Esophagus mucosa (tissue), 1 donor: ENCODE measurements around the gene RPL5. TPM values are rescaled to one million over a fixed set of nuclear protein-coding genes. Genes with fewer than 3 reads are reported as not detected.
"Not testable (repeated sequence)": the region's sequence is repeated elsewhere in the genome, so short reads cannot be mapped to it uniquely, and the experiment has no call there.

Experiments
- ATAC-seq: fragments of 200-7000 bp; cut with Tn5 transposase; one replicate; pipeline ENCODE4 v1.9.1; 2020
- total RNA-seq: library from RNA; stranded (reverse); gene quantifications from one replicate; pipeline ENCODE4 v1.2.4, GENCODE V29; 2023
- donor health status: DM: yes; HTN: yes; CAD: no.

The RPL5 gene
- 850 TPM for total RNA-seq

DNA sequence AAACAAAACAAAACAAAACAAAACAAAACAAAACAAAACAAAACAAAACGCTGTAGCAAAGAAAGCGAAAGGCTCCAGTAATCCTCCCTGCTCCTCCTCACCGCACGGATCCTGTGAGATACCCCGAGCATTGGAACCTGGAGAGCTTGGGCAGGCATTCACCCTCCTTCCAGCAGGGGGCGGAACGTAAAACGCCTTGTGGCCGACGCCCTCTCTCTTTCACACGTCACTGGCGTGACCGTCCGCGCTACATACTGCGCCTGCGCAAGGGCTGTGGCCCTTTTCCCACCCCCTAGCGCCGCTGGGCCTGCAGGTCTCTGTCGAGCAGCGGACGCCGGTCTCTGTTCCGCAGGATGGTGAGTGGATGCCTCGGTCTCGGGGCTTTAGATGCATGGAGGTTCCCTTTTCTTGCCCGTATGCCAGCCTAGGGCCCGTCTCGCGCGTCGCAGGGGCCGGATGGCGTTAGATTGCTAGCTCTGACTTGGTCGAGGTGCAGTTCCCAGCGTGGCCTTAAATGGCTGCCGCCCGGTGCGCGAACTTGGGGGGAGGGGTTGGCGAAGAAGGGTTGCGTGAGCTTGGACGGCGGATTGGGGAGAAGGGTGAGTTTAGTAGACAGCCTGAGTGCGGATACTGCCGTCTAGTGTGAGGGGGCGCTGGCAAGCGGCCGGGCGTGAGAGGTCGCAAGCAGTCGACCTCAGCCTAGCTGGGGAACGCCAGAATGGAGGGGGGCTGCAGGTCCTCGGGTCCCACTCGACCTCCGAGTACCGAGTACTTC lies at the start of gene RPL5:
Gene RPL5 (plus strand): TSS at position 279 of the 775 bp plus-strand sequence. CDS start 75 bp downstream, at position 354.
- peak; percentile 99 for ATAC-seq

DNA sequence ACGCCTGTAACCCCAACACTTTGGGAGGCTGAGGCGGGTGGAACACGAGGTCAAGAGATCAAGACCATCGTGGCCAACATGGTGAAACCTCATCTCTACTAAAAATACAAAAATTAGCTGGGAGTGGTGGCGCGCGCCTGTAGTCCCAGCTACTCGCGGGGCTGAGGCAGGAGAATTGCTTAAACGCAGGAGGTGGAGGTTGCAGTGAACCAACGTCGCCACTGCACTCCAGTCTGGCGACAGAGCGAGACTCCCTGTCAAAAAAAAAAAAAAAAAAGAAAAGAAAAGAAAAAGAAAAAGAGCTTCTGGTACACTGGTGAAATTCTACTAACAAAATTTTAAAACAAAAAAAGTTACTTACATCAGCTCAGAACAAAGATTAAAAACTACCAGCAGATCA lies 48.3 kb upstream of the RPL5 start:
- not testable (repeated sequence) for ATAC-seq

DNA sequence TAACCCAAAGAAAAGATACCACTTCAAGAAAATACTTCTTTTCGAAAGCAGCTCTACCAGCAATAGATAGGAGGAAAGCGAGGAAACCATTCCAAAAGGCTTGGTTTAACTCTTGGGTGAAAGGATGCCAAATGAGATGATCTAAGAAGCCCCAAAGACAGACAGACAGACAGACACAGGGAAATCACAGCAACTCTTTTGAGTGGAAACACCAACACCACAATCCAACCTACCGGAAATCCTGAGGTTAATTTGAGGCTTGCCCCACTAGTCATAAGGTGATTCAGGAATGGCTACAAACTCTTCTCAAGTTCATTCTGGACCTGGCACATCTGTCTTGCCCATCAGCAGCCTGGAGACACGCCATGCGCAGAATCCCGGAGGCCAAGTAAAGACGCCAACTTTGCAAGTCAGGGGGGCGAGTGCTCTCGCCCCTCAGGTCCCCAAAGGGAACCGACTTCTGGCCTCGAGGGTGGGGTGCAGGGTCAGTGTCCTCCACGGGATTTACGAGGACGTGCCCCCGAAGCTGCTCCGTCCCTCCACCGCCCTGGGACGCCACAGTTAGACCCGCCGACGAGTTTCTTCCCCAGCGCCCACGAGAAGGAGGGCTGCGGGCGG lies 47.7 kb upstream of the RPL5 start:
- ATAC-seq: peak; percentile 16

- peak; percentile 99 for ATAC-seq
These were observed 47.0 kb upstream of the RPL5 start, which contains the start of gene EVI5 for GRCh38 chr1:92784639-92785500. Gene EVI5, minus strand, starts transcription at chr1:92785108. Its CDS starts 48,562 bp downstream, at chr1:92736546.

DNA sequence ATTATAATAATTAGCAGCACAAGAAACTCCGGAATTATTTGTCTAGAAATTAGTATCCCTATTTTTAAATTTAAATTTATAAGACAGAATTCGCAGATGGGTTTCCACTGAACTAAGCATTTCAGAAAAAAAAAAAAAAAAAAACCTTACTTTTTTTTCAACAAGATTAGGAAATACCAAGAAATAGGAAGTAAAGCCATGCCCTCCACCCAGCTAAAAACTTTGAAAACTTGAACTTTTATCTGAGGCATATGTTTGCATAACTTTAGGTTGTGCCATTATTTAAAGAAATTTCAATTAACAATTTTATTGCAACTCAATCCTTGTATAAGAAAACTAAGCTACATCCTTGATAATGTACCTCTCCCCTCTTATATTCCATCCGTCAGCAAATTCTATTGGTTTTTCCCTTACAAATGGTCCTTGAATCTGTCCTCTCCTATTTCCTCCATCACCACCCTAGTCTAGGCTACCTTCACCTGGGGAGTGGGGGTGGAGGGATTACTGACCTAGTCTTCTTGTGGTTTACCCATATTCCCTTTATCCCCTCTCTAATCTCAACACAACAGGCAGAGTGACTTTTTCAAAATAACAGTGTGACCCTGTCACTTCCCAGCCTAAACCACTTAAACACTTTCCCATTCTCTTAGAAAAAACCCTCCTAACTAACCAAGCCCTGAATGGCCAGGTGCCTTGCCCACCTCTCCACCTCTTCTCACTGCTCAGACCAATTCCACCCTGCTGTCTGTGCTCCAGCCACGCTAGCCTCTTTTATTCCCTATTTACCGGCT lies 45.5 kb upstream of the RPL5 start:
- no peak for ATAC-seq

GRCh38 chr1:92790081-92790480 lies 41.8 kb upstream of the RPL5 start:
- ATAC-seq: no peak

GRCh38 chr1:92790867-92791266 lies 41.0 kb upstream of the RPL5 start:
- ATAC-seq: no peak

DNA sequence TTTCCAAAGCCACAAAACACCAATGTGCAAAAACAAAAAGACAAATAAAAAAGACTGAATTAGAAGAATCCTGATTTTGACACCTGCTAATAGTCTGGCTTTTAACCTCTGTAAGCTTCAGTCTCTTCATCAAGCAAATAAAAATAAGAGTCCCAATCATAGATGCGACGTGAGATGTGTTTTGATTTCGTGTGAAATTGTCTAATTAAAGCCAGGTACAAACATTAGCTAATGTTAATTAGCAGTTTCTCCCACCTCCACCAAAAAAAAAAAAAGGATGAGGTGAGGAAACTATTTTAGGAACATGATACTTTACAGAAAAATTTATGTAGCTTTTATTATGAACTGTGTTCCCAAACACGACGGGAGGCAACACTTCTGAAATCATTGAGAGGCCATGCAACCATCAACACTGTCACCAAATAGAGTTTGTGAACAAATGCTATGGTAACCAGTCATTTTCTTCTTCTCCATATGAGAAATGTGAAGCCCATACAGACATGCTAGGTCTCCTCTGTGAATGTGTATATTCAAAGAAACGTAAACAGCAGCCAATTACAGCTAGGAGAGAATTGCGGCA lies 40.3 kb upstream of the RPL5 start:
- ATAC-seq: no peak

DNA sequence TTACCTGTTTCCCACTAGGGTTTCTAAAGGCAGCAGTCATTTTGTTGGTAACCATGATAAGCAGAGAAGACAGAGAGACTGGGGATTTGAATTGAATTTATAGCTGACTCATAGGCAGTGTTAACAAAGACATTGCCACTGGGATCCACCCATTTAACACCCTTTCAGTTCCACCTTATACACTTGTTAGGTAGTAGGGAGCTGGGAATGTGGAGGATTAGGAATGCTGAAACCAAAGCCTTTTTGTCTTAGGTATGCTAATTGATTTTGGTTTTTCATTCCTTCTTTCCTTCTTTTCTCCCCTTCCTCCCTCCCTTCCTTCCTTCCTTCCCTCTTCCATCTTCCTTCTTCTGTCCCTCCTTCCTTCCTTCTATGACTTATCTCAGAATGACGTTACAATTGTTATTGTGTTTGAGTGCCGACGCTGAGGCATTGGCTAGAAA lies 39.5 kb upstream of the RPL5 start:
- ATAC-seq: peak; percentile 76

DNA sequence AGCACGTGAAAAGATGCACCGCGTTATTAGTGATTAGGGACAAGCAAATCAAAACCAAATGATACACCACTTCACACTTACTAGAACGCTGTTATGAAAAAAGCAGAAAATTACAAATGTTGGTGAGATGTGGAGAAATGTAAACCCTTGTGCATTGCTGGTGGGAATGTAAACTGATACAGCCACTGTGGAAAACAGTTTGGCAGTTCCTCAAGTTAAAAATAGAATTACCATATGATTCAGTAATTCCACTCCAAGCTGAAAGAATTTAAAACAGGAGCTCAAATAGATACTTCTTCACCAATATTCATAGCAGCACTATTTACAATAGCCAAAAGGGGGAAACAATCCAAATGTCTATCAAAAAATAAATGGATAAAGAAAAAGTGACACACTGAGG lies 36.7 kb upstream of the RPL5 start:
- no peak for ATAC-seq

DNA sequence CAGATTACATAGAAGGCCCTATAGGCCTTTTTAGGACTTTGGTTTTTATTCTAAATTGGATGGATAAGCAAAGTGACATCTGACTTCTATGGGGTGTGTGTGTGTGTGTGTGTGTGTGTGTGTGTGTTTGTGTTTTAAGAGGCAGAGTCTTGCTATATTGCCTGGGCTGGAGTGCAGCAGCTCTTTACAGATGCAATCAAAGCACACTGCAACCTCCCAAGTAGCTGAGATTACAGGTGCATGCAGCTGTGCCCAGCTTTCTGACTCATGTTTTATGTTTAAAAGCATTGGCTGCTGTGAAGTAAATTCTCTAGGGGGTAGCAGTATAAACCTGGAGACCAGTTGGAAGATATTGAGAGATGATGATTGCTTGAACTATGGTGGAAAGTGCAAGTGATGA lies 34.5 kb upstream of the RPL5 start:
- no peak for ATAC-seq

DNA sequence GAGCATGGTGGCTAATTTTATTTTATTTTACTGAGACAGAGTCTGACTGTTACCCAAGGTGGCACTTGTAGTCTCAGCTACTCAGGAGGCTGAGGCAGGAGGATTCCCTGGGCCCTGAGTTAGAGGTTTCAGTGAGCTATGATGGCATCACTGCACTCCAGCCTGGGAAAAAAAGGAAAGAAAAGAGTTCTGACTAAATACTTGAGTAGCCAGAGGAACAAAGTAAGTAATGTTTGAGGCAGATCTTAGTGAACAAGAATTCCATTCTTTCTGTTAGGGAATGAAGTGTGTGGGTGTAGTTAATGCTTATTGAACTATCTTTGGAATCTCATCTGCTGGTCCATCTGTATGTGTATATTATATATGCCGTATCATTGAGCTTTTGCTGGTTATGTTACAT lies 33.9 kb upstream of the RPL5 start:
- no peak for ATAC-seq

- no peak for ATAC-seq
These were observed 28.5 kb upstream of the RPL5 start for GRCh38 chr1:92803140-92803887.

- ATAC-seq: peak; percentile 55
These were observed 27.1 kb upstream of the RPL5 start for GRCh38 chr1:92804721-92805201.

DNA sequence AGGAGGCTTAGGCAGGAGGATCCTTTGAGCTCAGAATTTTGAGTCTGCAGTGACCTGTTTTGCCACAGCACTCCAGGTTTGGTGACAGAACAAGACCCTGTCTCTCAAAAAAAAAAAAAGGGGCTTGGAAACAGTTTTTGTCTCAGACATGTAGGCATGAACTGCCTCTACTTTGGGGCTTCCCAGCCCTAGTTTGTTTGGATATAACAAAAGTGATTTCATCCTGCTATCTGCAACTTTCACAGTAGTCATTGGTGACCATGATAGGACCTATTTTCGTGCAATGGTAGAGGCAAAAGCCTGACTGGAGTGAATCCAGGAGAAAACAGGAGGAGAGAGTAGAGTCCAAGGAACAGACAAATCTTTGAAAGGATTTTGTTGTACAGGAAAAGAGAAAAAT lies 26.6 kb upstream of the RPL5 start:
- no peak for ATAC-seq

DNA sequence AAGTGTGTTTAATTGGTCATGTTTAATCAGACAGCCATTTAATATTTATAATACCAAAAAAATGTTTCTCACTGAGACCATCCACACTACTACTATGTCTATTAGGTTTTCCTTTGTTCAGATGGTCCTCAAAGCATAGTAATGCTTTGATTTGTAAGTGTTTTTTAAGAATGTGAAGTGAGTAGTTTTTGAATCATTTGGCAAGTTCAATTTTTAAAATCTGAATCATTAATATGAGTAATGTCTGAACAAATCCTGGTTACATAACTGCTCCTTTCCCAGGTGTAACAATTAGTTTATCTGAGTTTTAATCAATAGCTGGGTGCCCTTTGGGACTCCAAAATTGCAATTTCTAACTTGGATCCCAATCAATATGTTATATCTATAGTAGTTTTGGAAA lies 23.5 kb upstream of the RPL5 start:
- no peak for ATAC-seq

DNA sequence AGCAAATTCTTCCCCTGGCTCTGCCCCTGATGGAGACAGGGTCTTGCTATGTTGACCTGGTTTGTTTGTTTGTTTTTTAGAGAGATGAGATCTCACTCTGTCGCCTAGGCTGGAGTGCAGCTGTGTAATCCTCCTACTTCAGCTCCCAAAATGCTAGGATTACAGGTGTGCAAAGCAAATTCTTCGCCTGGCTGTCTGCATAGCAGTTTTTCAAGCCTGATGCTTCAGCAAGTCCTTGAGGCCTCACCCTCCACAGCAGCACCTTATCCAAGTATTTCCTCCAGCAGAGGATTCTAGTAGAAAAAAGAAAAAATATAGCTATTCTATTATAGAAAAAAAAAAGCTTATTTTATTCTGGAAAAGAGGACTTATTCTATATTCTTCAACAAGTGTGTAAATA lies 15.1 kb upstream of the RPL5 start:
- no peak for ATAC-seq

DNA sequence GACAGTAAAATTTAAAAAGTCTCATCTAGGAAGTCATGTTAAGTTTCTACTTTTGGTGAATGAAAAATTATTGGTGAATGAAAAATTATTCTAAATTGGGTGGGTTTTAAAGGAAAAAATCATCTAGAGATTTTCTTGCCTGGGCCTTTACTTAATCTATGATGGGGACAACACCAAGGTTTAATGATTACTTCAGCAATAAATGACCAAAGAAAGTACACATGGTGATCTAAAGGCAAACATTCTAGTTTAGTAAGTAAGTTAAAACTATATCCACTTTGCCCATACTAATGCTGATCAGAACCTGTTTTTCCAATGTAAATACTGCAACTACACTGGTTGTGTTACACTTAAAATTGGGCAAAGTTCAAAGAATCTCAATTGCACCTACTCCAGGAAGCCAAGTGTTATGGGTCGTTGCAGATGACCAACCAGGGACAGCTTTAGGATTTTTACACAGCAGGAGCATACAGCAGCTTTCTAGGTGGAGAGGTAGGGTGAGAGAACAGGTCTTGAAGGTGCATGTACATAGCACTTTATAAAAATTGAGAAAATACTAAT lies 14.6 kb upstream of the RPL5 start:
- no peak for ATAC-seq

DNA sequence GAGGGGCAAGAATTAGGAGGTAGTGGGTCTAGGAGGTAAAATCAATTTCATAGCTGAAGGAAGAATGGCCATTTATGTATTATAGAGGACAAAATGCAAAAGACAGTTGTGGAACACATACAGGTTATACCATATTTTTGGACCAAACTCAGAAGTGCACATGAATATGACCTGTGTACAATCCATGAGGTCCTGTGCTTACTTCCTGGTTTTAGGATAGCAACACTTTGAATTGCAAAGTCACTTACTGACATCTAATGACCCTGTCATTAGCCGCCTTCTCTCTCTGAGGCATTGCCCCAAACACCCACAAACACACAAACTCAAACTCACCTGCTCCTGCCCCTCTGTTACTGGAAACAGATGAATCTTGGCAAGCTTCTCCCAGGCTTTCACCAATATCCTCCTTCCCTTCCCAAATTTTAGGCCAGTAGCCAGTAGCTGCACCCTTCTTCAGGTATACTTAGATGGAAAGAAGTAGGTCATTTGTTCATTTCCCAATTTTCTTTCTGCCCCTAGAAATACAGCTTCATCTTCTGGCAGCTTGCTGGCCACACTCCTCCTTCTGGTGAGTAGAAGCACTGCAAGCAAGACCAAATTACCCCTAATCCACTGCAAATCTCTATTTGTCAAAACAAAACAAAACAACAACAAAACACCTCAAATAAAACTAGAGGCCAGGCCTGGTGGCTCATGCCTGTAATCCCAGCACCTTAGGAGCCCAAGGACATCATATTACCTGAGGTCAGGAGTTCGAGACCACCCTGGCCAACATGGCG lies 13.7 kb upstream of the RPL5 start:
- ATAC-seq: no peak

DNA sequence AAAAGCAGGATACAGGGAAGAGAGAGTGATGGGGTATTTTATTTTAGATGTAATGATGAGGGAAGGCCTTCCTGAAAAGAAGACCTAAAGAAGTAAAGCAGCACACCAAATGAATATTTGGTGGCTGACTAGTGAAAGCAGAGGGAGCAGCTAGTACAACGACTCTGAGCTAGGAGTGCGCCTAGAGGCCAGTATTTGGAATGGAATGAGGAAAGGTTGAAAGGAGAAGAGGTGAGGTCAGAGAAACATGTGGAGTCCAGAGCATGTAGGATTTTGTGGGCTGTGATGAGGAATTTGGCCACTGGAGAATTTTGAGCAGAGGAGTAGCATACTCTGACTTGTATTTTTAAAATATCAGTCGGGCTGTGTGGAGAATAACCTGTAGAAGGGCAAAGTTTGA lies 11.8 kb upstream of the RPL5 start:
- ATAC-seq: peak; percentile 66
